ENCODE data around the gene IBTK. TPM values are rescaled to one million over a fixed set of nuclear protein-coding genes. Genes with fewer than 3 reads are reported as not detected.

IBTK gene
- total and polyA plus RNA-seq, 12 donors: 26.7 to 85.0 (median 51.3) TPM

DNA sequence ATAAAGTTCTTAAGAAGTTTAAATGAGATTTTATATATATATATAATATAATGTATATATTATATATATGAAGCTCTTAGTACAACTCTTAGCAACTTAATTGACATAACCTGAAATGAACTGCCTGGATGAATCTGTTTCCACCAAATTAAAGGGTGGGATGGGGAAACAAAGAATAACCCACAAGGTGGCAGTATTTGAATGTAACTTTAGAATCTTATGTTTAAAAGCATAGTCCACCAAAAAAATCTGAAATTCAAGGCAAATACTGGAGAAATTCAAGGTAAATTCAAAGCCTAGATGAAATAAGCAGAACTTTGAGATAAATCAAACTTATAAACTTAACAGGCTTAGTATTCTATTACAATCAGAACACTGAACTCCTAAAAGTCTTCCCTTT is 4.4 kb upstream of the IBTK start:
- Histone ChIP-seq H3K27me3 (no peaks in the 10 kb centered on the region), H3K27ac (no peak overlapping the region), H3K36me3 (replicated peaks in 1 of 2) (no peaks in the 10 kb centered on the region), H3K4me1 (replicated peaks in 1 of 2) (peaks cover 10 to 14% of the 10 kb centered on the region in 2 donors), H3K9me3 (replicated peaks in 1 of 3) (no peaks in the 10 kb centered on the region), H3K4me3 (no peak overlapping the region)
- DNase-seq: no peak
- intact Hi-C loops (cut with DNase I): no loop called here
- TF ChIP-seq POLR2A (IDR thresholded peaks at IDR 0.05): no peak
- TF ChIP-seq, protein P1, sequence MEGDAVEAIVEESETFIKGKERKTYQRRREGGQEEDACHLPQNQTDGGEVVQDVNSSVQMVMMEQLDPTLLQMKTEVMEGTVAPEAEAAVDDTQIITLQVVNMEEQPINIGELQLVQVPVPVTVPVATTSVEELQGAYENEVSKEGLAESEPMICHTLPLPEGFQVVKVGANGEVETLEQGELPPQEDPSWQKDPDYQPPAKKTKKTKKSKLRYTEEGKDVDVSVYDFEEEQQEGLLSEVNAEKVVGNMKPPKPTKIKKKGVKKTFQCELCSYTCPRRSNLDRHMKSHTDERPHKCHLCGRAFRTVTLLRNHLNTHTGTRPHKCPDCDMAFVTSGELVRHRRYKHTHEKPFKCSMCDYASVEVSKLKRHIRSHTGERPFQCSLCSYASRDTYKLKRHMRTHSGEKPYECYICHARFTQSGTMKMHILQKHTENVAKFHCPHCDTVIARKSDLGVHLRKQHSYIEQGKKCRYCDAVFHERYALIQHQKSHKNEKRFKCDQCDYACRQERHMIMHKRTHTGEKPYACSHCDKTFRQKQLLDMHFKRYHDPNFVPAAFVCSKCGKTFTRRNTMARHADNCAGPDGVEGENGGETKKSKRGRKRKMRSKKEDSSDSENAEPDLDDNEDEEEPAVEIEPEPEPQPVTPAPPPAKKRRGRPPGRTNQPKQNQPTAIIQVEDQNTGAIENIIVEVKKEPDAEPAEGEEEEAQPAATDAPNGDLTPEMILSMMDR (IDR thresholded peaks at IDR 0.05): peak; percentile 32 to 63 (median 51)

DNA sequence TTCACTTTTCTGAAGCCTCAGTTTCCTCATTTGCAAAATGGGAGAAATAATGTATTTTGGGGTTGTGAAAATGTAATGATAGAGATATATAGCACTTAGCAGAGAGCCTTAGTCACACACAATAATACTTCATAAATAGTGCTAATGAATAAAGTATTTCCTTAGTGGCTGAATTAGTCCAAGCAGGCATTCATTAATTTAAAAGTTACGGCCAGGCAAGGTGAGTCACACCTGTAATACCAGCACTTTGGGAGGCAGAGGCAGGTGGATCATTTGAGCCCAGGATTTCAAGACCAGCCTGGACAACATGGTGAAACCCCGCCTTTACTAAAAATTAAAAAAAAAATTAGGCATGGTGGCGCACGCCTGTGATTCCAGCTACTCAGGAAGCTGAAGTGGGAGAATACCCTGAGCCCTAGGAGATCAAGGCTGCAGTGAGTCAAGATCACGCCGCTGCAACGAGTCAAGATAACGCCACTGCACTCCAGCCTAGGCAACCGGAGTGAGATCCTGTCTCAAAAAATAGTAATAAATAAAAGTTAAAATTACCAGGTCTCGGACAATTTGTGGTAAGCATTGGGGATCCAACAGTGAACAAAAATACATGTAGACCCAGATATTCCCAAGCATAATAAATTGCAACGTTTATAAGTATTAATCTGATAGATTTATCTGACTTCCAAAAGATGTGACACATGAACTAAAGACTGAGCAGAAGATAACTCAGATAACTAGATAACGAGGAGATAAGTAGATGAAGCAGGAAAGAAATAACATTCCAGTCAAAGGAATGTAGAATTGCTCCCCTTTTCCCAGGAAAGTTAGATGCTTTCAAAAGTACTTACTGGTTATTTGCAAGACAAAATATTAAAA is 2.1 kb upstream of the IBTK start:
- peak overlapping the region in 2 of 5 donors; percentile 2 to 21 for H3K27ac ChIP-seq
- TF ChIP-seq, protein P1 (IDR thresholded peaks at IDR 0.05): no peak
- no peak for TF ChIP-seq POLR2A (IDR thresholded peaks at IDR 0.05)
- H3K4me1 ChIP-seq (replicated peaks in 1 of 2): peaks cover 30% of the 10 kb centered on the region in 2 donors
- H3K27me3 ChIP-seq: no peaks in the 10 kb centered on the region
- WGBS, 4 donors: 53 to 60% (median 54%) methylated on average over 12 of the region's 12 CpGs
- no peaks in the 10 kb centered on the region for H3K9me3 ChIP-seq (replicated peaks in 1 of 3)
- no peak overlapping the region for H3K4me3 ChIP-seq
- peak in 5 of 7 donors; percentile 38 to 52 (median 48) for DNase-seq
- H3K36me3 ChIP-seq (replicated peaks in 1 of 2): no peaks in the 10 kb centered on the region
- intact Hi-C loops (cut with DNase I): no loop called here

DNA sequence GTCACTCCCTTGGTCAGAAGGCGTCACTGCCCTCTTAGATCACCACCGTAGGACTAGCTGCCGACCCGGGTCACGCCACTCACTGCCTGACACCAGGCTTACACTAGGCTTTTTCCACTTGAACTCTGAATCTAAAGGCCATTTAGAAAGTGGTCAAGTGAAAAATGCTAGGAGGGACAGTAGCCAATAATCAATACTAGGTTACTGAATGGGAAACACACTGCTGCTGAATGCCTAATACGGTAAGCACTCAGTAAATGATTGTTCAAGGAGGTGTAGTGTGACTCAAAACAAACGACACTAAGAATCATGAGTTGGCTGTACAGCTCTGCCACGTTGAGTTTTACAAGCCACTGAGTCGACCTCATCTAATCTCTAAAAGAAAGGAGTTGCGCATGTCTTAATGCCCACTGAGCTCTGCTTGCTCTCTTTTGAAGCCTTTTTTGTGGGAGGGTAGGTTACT is 760 bp upstream of the IBTK start:
- Histone ChIP-seq H3K27me3 (no peaks in the 10 kb centered on the region), H3K36me3 (replicated peaks in 1 of 2) (no peaks in the 10 kb centered on the region), H3K27ac (peak overlapping the region; percentile 94 to 99 (median 97)), H3K9me3 (replicated peaks in 1 of 3) (no peaks in the 10 kb centered on the region), H3K4me1 (replicated peaks in 1 of 2) (peaks cover 30 to 43% of the 10 kb centered on the region in 2 donors), H3K4me3 (peak overlapping the region in 2 of 4 donors; percentile 83 to 94)
- peak in 1 of 7 donors; percentile 14 for DNase-seq
- TF ChIP-seq, protein P1 (IDR thresholded peaks at IDR 0.05): no peak
- TF ChIP-seq POLR2A (IDR thresholded peaks at IDR 0.05): no peak
- whole genome bisulfite sequencing, 4 donors: 34 to 47% (median 43%) methylated on average over 10 of the region's 10 CpGs
- intact Hi-C loops (cut with DNase I): no loop called here

DNA sequence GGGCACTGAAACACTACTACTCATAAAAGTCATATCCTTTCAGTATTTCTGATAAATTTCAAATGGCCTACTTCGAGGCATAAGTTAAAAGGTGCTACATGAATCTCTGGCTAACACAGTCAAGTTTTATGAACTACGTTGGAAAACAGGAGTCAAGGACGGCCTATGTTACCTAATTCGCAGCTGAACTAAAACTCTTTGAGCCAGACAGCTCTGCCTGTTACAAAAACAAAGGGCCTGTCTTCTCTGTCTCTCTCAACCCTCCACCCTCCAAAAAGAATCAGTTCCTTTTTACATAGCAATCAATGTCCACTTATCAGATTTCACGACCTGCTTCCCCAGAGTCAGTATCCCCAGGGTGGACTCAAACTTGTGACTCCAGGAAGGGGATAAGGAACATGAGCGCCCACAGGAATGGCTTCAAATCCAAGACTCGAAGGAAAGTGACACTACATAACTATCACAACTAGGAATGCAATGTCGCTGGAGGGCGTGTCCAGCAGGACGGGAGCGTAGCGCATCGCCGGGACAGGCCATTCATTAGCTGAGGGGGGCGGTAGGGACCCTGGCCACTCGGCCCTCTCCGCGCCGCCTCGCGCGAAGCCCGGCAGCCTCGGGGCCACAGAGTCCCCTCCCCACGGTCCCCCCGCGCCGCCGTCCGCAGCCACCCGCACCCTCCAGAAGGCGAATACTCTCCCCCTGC is 591 bp downstream of the IBTK start:
- 1 to 2% (median 2%) methylated on average over 7 to 32 of the region's 32 CpGs for WGBS, 4 donors

More for the DNA sequence above, 591 bp downstream of the IBTK start:
- intact Hi-C loops (cut with DNase I): no loop called here
- Histone ChIP-seq H3K4me3 (peak overlapping the region; percentile 26 to 94 (median 76)), H3K4me1 (replicated peaks in 1 of 2) (peaks cover 30 to 45% of the 10 kb centered on the region in 2 donors), H3K36me3 (replicated peaks in 1 of 2) (no peaks in the 10 kb centered on the region), H3K27me3 (no peaks in the 10 kb centered on the region), H3K9me3 (replicated peaks in 1 of 3) (no peaks in the 10 kb centered on the region), H3K27ac (peak overlapping the region; percentile 94 to 99 (median 97))
- TF ChIP-seq, protein P1 (IDR thresholded peaks at IDR 0.05): no peak
- TF ChIP-seq POLR2A (IDR thresholded peaks at IDR 0.05): no peak
- DNase-seq: peak; percentile 25 to 87 (median 73)
